NCI-H2227 (cell line): Measurements from ENCODE around the gene FASTKD1.

Experiments
- DNase-seq: peaks from one replicate; lab custom pipeline; 2025; ENCODE audit not compliant: unreplicated experiment; lab: John Stamatoyannopoulos, UW

Gene FASTKD1

DNA sequence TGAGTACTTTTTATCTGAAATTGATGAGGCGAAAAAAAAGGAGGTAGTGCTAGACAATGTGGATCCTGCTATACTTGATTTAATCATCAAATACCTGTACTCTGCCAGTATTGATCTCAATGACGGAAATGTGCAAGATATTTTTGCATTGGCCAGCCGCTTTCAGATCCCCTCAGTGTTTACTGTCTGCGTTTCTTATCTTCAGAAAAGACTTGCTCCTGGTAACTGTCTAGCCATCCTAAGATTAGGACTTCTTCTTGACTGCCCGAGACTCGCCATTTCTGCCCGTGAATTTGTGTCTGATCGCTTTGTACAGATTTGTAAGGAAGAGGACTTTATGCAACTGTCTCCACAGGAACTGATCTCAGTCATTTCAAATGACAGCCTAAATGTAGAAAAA is 63.7 kb downstream of the FASTKD1 start:
- no peak for DNase-seq

DNA sequence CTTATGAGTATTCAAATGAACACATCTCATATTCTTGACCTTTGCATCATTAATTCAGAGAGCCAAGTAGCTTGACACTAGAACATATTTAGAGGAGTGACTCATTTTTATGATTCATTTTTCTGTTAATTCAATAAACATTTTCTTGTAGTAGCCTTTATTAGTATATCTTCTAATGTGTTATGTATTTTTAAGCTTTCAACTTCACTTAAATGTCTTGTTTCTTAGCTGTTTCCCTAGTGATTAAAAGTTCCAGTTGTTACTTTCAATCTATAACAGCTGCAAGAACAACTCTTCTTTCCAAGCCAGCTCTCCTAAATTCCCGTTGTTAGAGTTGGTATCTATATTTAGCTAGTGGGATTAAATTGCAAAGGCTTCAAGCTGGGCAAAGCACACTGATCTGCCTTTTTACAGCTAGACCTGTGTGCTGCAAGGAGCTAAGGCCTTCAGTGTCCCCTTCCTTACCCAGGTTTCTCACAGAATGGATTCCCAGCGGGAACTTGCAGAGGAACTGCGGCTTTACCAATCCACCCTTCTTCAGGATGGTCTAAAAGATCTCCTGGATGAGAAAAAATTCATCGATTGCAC is 64.3 kb downstream of the FASTKD1 start, which contains the start of gene KLHL41:
KLHL41 (plus strand) TSS at position 405 of the 588 bp plus-strand sequence; CDS start at position 482, 77 bp downstream.
- DNase-seq = peak; percentile 18

DNA sequence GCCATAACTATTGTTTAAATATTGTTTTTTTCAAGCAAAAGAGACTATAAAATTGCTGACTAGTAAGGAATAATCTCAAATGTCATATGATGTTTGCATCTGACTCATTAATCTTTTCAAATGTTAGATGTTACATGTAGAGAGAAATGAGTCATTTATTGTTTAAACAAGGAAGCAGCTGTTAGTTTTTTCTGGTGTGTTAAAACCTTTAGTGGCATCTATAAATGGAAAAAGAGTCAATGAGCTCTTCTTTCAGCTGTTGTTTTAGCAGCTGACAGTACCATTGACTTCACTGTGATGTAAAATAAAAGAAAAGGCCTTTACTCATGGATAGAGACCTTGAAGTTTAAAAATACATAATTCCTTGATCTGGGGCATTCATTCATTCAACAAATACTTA is 66.0 kb downstream of the FASTKD1 start:
- no peak for DNase-seq

DNA sequence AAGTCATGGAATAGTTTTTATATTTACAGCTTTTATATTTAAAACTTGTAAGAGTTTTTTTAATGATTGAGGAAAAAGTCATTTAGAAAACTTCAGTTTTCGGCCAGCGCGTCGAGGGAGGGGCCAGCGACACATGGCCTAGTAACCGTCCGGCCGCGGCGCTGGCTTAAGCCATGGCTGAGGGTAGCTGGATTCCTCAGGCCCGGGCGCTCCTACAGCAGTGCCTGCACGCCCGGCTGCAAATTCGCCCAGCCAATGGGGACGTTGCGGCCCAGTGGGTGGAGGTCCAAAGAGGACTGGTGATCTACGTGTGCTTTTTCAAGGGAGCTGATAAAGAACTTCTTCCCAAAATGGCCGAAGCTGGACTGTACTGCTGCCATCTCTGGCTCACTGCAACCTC is 69.0 kb downstream of the FASTKD1 start:
- DNase-seq = no peak

DNA sequence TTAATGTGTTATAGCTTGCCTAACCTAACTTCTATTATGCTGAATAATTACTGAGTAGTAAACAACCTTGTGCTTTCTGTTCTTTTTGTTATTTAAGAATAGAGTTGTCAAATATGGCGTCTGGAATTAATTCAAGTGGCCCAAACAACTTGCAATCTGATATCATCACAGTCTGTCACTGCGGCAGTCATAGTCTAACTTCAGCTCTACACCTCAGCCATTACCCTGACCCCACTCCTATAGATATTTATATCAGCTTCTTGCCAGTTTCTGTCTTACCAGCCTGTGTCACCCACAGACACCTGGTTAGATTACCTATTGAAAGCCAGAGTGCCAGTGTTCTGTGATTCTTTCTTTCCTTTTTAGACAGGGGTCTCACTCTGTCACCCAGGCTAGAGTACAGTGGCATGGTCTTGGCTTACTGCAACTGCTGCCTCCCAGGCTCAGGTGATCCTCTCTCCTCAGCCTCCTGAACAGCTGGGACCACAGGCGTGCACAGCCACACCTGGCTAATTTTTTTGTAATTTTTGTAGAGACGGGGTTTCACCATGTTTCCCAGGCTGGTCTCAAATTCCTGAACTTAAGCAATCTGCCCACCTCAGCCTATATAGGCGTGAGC is 78.2 kb downstream of the FASTKD1 start:
- DNase-seq = no peak

DNA sequence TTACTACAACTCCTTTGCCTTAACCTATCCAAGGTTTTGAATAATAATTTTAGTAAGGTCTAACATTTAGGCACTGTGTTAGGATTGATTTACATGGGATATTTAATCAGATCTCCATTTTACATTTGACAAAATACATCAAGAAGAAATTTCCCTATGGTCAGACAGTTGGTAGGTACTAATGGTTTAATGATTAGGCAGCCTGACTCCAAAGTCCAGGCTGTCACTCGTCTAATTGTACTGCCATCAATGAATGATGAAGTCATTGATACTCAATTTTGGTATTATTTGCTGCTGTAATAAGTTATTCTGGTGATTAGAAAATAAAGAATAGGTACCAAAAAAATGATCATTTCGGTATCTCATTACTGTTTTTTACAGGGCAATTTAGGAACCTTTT is 80.3 kb downstream of the FASTKD1 start:
- DNase-seq = no peak

DNA sequence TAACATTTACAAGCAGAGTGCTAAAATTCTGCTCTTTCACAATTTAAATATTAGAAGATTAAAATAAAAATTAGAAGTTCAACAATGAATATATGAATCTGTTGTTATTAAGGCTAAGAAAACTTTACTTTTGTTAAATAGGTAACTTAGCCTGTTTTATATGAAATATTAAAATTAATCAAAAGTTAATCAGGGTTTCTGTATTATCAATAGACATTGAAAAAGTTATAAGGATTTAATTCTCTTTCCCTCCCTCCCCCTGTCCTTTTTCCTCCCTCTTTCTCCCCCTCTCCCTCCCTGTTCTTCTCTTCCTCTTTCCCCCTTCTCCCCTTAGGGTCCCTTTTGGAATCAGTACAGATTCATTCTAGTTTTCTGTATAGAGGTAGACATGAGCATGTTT is 82.3 kb downstream of the FASTKD1 start:
- no peak for DNase-seq

DNA sequence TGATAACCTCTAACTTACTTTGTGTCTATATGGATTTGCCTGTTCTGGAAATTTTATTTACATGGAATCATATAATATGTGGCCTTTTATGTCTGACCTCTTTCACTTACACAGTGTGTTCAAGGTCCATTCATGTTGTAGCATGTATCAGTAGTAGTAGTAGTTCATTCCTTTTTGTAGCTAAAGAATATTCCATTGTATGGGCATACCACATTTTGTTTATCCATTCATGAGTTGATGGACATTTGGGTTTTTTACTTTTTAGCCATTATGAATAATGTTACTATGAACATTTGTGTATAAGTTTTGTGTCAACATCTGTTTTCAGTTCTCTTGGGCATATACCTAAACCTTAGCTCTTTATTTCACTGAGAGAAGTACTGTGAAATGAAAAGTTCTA is 82.8 kb downstream of the FASTKD1 start:
- no peak for DNase-seq

DNA sequence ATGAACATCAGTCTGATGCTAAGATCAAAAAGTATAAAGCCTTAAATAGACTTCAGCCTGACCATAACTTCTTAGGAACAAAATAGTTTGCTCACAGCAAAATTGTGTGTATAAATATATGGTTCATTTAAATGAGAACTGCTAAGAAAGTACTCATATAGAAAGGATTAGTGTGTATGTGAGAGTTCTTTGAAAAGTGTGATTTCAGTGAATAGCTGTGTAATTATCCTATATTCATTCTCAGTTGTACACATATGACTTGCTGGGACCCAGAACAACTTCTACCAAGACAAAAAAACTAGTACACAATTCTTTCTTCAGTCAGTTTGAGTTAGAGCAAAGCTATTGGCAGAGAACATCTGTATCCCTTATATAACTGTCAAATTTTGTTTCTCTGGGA is 87.2 kb downstream of the FASTKD1 start:
- no peak for DNase-seq

DNA sequence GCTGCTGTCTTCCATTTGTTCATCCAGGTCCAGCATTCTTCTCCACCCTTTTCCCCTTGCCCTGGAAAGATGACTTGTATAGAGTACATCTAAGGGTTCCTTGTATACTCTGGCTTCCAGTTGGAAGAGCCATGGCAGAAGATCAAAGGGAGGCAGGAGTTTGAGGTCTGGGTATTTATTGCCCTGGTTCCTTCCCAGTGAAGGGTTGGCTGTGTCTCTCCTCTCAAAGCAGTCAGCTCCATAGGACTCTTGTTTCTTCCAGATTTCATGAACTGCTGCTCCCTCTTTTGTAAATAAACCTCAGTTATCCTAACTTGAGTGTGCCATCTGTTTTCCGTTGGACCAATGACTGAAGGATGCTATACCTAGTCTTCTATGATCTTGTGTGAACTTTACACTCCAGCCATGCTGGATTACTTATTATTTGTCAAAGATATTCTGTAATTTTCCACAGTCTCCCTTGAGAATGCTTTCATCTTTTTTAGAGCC is 88.0 kb downstream of the FASTKD1 start:
- DNase-seq = no peak

DNA sequence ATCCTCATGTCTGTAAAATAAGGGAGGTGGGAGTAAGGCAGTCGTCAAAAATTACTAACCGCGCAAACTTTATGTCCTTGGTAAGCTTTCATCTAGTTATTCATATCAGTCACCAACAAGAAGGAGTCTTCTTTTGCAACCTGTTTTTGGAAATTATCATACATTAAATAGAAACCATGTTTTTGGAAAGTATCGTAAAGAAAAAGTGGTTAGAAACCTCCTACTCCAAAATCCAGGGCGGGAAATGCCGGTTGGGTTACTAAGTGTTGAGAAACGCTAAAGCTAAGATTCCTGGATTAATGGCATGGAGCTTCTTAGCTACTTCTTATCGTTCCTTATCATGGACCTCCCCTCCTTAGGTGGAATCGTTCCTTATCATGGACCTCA is 93.6 kb downstream of the FASTKD1 start:
- DNase-seq = no peak
